NCI-H446 (cell line): ENCODE data around the gene MATN4.

Experiments used
- DNase-seq, 2 experiments: peaks; one replicate each; lab custom pipeline; 2025; lab: John Stamatoyannopoulos, UW

Gene MATN4

GRCh38 chr20:45290677-45291355, 17.3 kb downstream of the MATN4 start:
- peak; percentile 89 to 96 for DNase-seq

DNA sequence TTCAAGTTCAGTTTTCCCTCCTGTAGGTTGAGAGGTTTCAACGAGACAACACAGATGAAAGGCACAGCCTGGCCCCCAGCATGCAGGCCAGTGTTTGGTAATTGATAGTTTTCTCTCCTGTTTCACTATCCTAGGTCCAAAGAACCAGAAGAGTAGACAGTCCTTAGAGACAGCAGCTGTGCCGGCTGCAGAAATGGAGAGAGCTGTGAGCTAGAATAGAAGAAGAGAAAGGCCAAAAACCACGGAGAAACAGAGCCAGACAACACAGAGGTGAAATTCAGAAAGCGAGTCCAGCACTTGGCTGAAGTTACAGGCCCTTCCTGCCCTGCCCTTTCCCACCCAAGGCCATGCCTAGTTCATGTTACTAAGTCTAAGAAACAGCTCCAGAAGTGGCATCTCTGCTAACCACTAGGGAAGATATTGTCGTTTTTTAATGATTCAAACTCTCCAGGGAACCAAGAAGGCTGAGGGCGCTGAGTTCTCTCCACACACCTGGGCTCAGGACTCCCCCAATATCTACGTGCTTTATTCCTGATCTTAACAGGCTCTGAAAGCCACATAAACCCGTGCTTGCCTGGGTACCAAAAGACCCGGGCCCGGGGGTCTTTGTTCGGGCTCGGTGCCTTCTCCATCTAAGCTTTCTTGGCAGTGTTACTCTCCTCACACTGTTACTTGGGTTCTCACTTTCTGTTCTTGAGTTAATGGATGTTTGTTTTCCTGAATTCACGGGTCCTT, 18.0 kb downstream of the MATN4 start:
- no peak for DNase-seq

- no peak for DNase-seq
These were observed 19.2 kb downstream of the MATN4 start for GRCh38 chr20:45288860-45289259.

DNA sequence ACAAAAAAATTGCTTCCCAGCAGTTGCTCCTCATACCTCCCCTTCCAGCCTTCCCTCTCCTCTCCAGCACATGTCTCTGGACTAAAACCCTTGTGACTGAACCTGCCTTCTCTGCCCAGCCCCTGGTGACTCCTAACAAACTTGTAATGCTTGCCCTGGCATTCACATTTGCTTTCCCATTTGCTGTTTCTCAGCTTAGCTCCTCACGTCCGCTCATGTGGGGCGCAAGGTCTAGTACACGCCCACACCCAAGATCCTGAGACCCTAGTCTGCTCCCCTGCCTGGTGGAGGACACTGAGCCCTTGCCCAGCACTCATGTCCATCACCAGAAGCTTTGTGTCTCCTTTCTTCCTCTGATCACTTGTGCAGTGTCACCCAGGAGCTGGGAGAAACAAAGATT, 19.7 kb downstream of the MATN4 start:
- DNase-seq = no peak

- no peak for DNase-seq
These were observed 24.5 kb downstream of the MATN4 start for GRCh38 chr20:45283551-45284057.

GRCh38 chr20:45282700-45283550, 25.2 kb downstream of the MATN4 start:
- no peak for DNase-seq

DNA sequence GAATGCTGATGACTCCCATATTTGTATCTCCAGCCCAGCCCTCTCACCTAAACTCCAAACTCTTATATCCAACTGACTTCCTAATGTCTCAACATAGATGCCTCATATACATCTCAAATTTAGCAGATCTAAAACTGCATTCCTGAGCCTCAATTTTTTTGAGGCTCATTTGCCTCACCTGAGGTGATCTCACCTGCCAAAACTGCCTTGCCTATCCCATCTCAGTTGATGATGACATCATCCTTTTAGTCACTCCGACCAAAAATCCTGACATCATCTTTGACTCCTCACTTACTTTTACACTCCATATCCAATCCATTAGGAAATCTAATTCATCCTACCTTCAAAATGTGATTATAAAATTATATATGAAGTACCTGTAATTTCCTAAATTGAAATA, 28.1 kb downstream of the MATN4 start:
- DNase-seq = no peak

DNA sequence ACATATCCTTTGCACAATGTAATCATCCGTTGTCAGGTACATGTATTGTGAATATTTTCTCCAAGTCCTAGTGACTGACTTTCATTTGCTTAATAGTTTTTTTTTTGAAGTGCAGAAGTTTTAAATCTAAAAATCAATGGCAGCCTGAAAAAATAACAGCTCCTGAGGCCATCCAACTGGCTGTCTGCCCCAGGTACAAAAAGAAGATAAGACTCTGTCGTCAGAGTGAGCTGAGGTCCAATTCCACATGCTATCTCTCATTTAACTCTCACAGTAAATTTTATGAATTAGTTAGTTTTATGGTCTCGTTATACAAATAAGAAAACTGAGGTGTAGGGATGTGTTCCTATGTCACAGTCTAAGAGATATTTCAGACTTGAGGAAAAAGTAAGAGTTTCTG, 32.8 kb downstream of the MATN4 start:
- no peak for DNase-seq

DNA sequence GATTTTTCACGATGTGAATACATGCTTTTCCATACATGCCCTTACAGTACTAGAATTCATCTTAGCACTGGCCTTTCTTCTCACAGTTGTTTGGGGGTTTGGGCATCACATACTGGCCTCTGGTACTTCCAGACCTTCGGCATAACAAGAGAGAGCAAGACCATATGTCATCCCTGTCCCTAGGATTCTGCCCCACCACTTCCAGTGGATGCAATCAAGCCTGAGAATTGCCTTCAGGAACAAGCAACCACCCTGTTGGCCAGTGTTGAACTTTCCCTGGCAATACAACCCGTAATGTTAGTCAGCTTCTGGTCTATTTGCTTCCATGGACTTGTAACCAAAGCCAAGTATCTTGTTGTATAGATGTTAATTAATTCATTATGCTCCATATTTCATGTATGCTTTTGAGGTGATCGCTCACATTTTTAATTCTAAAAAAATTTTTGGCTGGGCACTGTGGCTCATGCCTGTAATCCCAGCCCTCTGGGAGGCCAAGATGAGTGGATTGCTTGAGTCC, 38.3 kb downstream of the MATN4 start:
- peak in 1 of 2 experiments; percentile 60 for DNase-seq

DNA sequence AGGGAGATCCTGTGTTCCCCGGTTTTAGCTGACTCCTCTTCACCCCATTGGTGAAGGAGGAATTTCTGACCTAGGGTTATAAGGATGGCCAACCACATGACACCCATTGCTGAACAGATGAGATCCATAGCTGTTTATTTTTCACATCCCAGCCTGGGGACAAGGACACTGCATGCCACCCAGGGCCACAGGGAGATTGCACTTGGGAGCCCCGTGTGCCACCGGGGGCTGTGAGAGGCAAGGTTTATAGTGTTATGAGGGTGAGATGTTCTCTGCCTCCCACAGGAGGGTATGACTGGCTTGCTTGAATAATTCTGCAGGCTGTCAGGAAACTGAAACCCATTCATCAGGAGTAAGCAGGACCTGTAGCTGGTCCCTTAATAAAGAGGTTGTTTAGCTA, 39.0 kb downstream of the MATN4 start:
- no peak for DNase-seq

DNA sequence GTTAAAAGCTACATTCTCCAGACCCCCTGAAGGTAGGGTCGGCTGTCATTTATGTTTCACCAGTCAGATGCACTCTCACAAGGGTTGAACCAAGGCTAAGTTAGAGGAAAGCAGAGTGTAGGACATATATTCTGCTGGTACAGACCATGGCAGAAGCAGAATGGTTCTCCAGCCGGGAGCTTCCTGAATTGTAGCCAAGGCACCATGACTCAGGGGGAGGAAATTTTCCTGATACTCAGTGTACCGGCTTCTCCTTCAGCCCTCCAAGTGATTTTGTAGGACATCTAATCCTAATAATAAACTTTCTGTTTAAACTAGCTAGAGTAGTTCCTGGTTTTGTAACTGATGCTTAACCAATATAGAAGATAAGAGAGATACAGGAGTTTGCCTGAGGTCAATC, 39.6 kb downstream of the MATN4 start:
- DNase-seq = no peak

- DNase-seq = no peak
These were observed 41.1 kb downstream of the MATN4 start for GRCh38 chr20:45266977-45267376.

GRCh38 chr20:45263556-45264266, 44.4 kb downstream of the MATN4 start:
- DNase-seq = no peak

DNA sequence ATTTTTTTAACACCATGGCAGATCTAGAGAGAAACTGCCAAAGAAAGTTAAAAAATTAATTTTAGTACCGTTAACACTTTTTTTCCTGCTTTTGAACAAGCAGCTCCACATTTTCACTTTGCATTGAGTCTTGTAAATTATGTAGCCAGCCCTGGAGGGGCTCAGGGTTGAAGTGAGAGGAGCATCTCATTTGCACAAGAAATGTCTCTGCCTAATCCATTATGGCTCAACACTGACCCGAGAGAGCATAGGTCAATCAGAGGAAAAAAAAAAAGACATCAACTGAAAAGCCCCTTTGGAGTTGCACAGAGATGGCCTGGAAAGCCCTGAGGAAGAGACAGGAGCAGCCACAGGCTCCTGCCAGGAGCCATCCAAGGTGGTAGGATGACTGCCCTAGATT, 49.4 kb downstream of the MATN4 start:
- no peak for DNase-seq

GRCh38 chr20:45258259-45258658, 49.8 kb downstream of the MATN4 start:
- no peak for DNase-seq

DNA sequence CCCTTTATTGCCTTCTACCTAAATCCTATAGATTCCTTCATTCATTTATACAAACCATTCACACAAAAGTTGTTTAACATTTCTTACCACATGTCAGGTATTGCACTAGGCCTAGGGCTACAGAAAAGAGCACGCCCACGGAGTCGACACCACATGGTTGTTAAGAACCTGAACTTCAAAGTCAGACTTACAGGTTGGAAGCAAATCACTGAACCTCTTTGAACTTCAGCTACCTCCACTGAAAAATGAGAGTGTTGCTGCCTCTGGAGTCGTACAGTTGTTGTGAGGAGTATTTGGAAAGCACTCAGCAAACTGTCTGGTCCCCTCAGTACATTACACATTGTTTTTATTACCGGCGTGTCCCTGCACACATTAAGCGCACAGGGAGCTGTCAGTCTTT, 50.4 kb downstream of the MATN4 start:
- DNase-seq = no peak

DNA sequence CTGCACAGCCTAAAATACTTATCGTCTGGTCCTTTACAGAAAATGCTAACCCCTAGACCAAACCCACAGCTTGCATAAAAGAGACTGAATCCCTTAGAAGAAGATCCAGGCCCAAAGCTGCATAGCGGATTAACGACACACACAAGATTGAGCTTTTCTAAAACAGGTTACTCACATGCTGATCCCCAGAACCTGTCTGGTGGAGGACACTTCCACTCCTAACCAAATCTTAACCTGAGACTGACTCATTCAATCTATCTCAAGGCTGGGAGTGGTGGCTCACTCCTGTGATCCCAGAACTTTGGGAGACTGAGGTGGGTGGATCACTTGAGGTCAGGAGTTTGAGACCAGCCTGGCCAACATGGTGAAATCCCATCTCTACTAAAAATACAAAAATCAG, 50.9 kb downstream of the MATN4 start:
- no peak for DNase-seq

GRCh38 chr20:45254383-45255262, 53.5 kb downstream of the MATN4 start, which contains the start of gene SLPI:
Gene SLPI, minus strand, starts transcription at chr20:45254564. Its CDS starts 21 bp downstream, at chr20:45254543.
- DNase-seq = no peak

DNA sequence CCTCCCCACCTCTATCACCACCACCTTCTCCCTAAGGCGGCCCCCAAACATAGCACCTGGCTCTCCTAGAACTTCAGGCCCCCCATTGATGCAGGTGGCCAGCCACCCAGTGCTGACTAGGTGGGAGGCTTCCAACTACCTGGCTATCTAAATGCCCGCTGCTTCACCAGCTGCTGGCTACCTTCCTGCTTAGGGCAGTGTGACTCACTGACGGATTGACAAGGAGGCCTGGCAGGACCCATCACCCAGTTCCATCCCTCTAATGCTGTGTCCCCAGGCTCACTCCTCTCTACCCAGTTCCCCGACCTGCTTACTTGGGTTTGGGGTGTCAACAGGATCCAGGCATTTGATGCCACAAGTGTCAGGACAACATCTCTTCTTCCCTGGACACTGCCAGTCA, 54.8 kb downstream of the MATN4 start:
- no peak for DNase-seq

DNA sequence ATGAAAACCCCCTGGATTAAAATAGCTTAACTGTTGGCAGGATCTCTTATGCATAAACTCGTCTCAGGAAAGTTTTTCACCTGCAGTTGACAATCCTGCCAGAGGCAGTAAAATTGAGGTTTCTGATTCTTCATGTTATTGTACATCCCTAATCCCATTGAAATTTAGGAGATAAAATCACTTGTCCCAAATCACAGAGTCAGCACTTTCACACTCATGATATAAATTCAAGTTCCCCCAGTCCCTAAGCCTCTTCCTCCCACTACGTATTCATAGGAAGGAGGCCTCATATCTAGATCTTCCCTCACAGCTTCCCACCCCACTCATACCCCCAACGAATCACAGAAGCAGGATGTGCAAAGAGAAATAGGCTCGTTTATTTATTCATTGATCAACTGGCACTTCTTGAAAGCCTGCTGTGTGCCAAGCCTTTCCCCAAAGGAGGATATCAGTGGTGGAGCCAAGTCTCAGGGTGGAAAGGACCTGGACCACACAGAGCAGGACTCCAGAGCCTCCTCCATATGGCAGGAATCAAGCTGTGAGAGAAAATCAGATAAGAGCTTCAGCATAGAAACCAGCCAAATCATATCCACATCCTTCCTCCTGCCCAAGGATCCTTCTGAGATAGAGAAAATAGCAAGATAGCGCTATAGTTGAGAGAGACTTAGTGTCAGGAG, 56.1 kb downstream of the MATN4 start:
- DNase-seq = peak; percentile 13 to 61
